HepG2 (cell line): ENCODE measurements around the gene SPATA33. TPM values are rescaled to one million over a fixed set of nuclear protein-coding genes. Genes with fewer than 3 reads are reported as not detected.

Source experiments
- CTCF ChIP-seq: sonication (generic); formaldehyde crosslinking; IDR thresholded peaks from 2 replicates; pipeline ENCODE4 v1.5.0; 2020; ENCODE audit warnings: mild to moderate bottlenecking, missing genetic modification reagents, moderate library complexity
- FOXA1 ChIP-seq, 2 experiments: fragments of 450-650 bp in 1 of 2; sonication (generic) in 1 of 2; formaldehyde crosslinking in 1 of 2; IDR thresholded peaks; 2 replicates each; pipeline versions ENCODE4 v1.4.0 to v1.6.1; 2016 to 2020; ENCODE audit warnings: missing genetic modification reagents in 1 of 2
- GABPB1 ChIP-seq: IDR thresholded peaks from 2 replicates; pipeline ENCODE4 v1.6.1; 2016; ENCODE audit warnings: mild to moderate bottlenecking, missing genetic modification reagents, moderate library complexity, missing compliant biosample characterization
- HNF1A ChIP-seq, 2 experiments: sonication (generic) in 1 of 2; formaldehyde crosslinking in 1 of 2; IDR thresholded peaks; 2 replicates each; pipeline versions ENCODE4 v1.4.0 to v1.6.1; 2016 to 2020; ENCODE audit warnings: borderline replicate concordance in 1 of 2, low read depth in 1 of 2, mild to moderate bottlenecking in 1 of 2, missing genetic modification reagents in 1 of 2
- NFIB ChIP-seq: sonication (generic); formaldehyde crosslinking; IDR thresholded peaks from 2 replicates; pipeline ENCODE4 v1.9.0; 2021; ENCODE audit warnings: missing genetic modification reagents, mild to moderate bottlenecking, borderline replicate concordance
- POLR2A ChIP-seq, 2 experiments: IDR thresholded peaks; 2 replicates each; pipeline ENCODE4 v1.6.1; 2011; ENCODE audit warnings: low read depth in 2 of 2, low read length in 2 of 2, mild to moderate bottlenecking in 1 of 2, moderate library complexity in 1 of 2; ENCODE audit not compliant: insufficient read depth in 1 of 2
- PRMT3 ChIP-seq: sonication (generic); formaldehyde crosslinking; IDR thresholded peaks from 2 replicates; pipeline ENCODE4 v1.8.1; 2022; ENCODE audit warnings: low read depth, mild to moderate bottlenecking, moderate library complexity, missing genetic modification reagents, borderline replicate concordance
- TP53 ChIP-seq: sonication (generic); formaldehyde crosslinking; conservative IDR thresholded peaks from 2 replicates; pipeline ENCODE4 v1.4.0; 2020; ENCODE audit warnings: missing genetic modification reagents
- ZBTB26 ChIP-seq: IDR thresholded peaks from 2 replicates; pipeline ENCODE4 v1.6.1; 2016; ENCODE audit warnings: missing compliant biosample characterization, missing genetic modification reagents, borderline replicate concordance
- ZBTB33 ChIP-seq: sonication (generic); formaldehyde crosslinking; IDR thresholded peaks from 2 replicates; pipeline ENCODE4 v1.4.0; 2020; ENCODE audit warnings: missing genetic modification reagents
- ZBTB43 ChIP-seq: sonication (generic); formaldehyde crosslinking; conservative IDR thresholded peaks from 2 replicates; pipeline ENCODE4 v1.4.0; 2020; ENCODE audit warnings: missing genetic modification reagents
- ZNF138 ChIP-seq: sonication (generic); formaldehyde crosslinking; IDR thresholded peaks from 2 replicates; pipeline ENCODE4 v1.5.0; 2020; ENCODE audit warnings: mild to moderate bottlenecking, low read depth, missing genetic modification reagents
- ZNF512 ChIP-seq: sonication (generic); formaldehyde crosslinking; IDR thresholded peaks from 2 replicates; pipeline ENCODE4 v1.4.0; 2020; ENCODE audit warnings: mild to moderate bottlenecking, missing genetic modification reagents
- ZNF556 ChIP-seq: sonication (generic); formaldehyde crosslinking; IDR thresholded peaks from 2 replicates; pipeline ENCODE4 v1.4.0; 2020; ENCODE audit warnings: mild to moderate bottlenecking, missing genetic modification reagents, borderline replicate concordance
- ZNF652 ChIP-seq: IDR thresholded peaks from 2 replicates; pipeline ENCODE4 v1.6.1; 2016; ENCODE audit warnings: low read depth, borderline replicate concordance
- polyA plus RNA-seq, 8 experiments: library from polyadenylated mRNA; depleted of rRNA in 3 of 8; stranded (reverse) in 7 of 8; unstranded in 1 of 8; fragments of >200 nt; fragmentation: Illumina TruSeq in 4 of 8; extraction: Trizol in 4 of 8; gene quantifications; 2 replicates each; pipeline versions ENCODE4 v1.2.1 to v1.2.3, GENCODE V29; 2011 to 2016; ENCODE audit warnings: low read depth in 4 of 8, missing spikeins in 1 of 8, mixed read lengths in 1 of 8; ENCODE audit not compliant: insufficient read depth in 1 of 8
- total RNA-seq, 5 experiments: library from RNA; depleted of rRNA; stranded (reverse); fragments of >200 nt; fragmentation: Illumina TruSeq; extraction: Trizol; gene quantifications; 2 replicates each; pipeline ENCODE4 v1.2.3, GENCODE V29; 2016; ENCODE audit warnings: low read depth in 1 of 5

SPATA33 gene
- total and polyA plus RNA-seq, 2 of the 13 experiments (the other 11 are each of a cell fraction or from before 2014, with no cell fraction given) = 5.7 to 11.0 TPM

GRCh38 chr16:89621698-89622409 is 35.8 kb upstream of the SPATA33 start (continued):
- TF ChIP-seq HNF1A (IDR thresholded peaks at IDR 0.05; ENCODE audit: low read depth) (no peak), HNF1A (CRISPR knock-in tag; IDR thresholded peaks at IDR 0.05; ENCODE audit: borderline replicate concordance) (0 out of 2 replicates have a peak, but pooled peaks have one; percentile 10), ZBTB43 (CRISPR knock-in tag) (no peak), ZNF652 (CRISPR knock-in tag) (no peak), TP53 (CRISPR knock-in tag) (no peak), CTCF (0 out of 2 replicates have a peak, but pooled peaks have one; percentile 2), POLR2A (IDR thresholded peaks at IDR 0.05; ENCODE audit: insufficient read depth in 1 of 2, low read depth in 2 of 2, low read length in 2 of 2) (no peak), FOXA1 (IDR thresholded peaks at IDR 0.05) (no peak), FOXA1 (CRISPR knock-in tag; IDR thresholded peaks at IDR 0.05) (no peak), PRMT3 (CRISPR knock-in tag) (no peak), ZNF512 (CRISPR knock-in tag) (no peak), ZNF556 (no peak), NFIB (CRISPR knock-in tag) (no peak), ZBTB26 (CRISPR knock-in tag) (no peak), ZNF138 (CRISPR knock-in tag) (no peak), GABPB1 (CRISPR knock-in tag) (no peak), ZBTB33 (0 out of 2 replicates have a peak, but pooled peaks have one; percentile 2)
